ENCODE measurements around the gene PPP2R5C. TPM values are rescaled to one million over a fixed set of nuclear protein-coding genes. Genes with fewer than 3 reads are reported as not detected.

The PPP2R5C gene
- total and polyA plus RNA-seq, 2 donors (not counting 3 experiments of a cell fraction or from before 2014, with no cell fraction given): 42.6 to 83.6 TPM

DNA sequence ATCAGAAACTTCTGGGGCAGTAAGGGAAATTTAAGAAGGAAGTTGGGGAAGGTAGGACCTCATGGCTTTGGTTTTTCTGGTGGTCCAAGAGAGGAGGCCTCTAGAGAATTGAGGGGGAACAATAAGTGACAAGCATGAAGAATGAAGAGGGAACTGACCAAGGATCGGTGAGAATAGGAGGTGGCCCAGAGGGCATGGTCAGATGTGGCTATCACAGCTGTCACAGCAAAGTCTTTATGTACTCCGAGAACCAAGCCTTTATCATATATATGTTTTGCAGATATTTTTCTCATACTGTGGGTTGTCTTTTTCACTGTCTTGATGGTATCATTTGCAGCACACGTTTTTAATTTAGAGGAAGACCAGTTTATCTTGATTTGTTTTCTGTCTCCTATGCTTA lies 64.3 kb downstream of the PPP2R5C start:
- H3K9ac ChIP-seq (replicated peaks; ENCODE audit: extremely low read depth, insufficient read depth, low read length): no peak overlapping the region
- no peaks in the 10 kb centered on the region for H3K9me3 ChIP-seq (replicated peaks; ENCODE audit: control insufficient read depth, insufficient read depth, low read length)
- H3K9me1 ChIP-seq (replicated peaks; ENCODE audit: control insufficient read depth, extremely low read depth, insufficient read depth, low read length): no peaks in the 10 kb centered on the region
- no peaks in the 10 kb centered on the region for H3K27me3 ChIP-seq (ENCODE audit: control insufficient read depth in 2 of 2, insufficient read depth in 2 of 2, low read length in 2 of 2)
- no peaks in the 10 kb centered on the region for H3K4me1 ChIP-seq (ENCODE audit: control insufficient read depth, extremely low read depth, insufficient read depth, low read length)
- intact Hi-C loops (cut with micrococcal nuclease): no loop called here
- no peak overlapping the region for H3K4me2 ChIP-seq (ENCODE audit: insufficient read depth, low read length)
- H4K20me1 ChIP-seq (replicated peaks; ENCODE audit: control insufficient read depth, extremely low read depth, insufficient read depth, low read length): no peaks in the 10 kb centered on the region
- no peak overlapping the region for H3K27ac ChIP-seq (ENCODE audit: insufficient read depth, low read depth, low read length)
- no peak for FAIRE-seq
- H2AFZ ChIP-seq (ENCODE audit: low read depth, low read length): no peak overlapping the region
- peaks cover 61% of the 10 kb centered on the region for H3K79me2 ChIP-seq (ENCODE audit: control insufficient read depth, insufficient read depth, low read length)
- H3K36me3 ChIP-seq (ENCODE audit: control insufficient read depth in 2 of 2, extremely low read depth in 1 of 2, insufficient read depth in 2 of 2, low read length in 2 of 2): no peaks in the 10 kb centered on the region
- H3K4me3 ChIP-seq (replicated peaks in 1 of 3; ENCODE audit: insufficient read depth in 1 of 3, low read depth in 1 of 3, low read length in 3 of 3): no peak overlapping the region
- TF ChIP-seq POLR2A (IDR thresholded peaks at IDR 0.05; ENCODE audit: low read depth, low read length): no peak
- no peak for TF ChIP-seq FOS (IDR thresholded peaks at IDR 0.05; ENCODE audit: borderline replicate concordance, insufficient read depth, low read length)
- no peak for TF ChIP-seq MAX (IDR thresholded peaks at IDR 0.05; ENCODE audit: insufficient read depth, insufficient read length)
- TF ChIP-seq EZH2 (IDR thresholded peaks at IDR 0.05; ENCODE audit: borderline replicate concordance, low read depth, low read length, severe bottlenecking): no peak
- TF ChIP-seq JUN (IDR thresholded peaks at IDR 0.05; ENCODE audit: borderline replicate concordance, insufficient read depth, insufficient read length, low read depth): no peak
- no peak for TF ChIP-seq POLR2AphosphoS5 (IDR thresholded peaks at IDR 0.05; ENCODE audit: insufficient read depth, low read depth, low read length)
- no peak for TF ChIP-seq GATA2 (IDR thresholded peaks at IDR 0.05; ENCODE audit: insufficient read depth, insufficient read length, low read depth, low read length)
- TF ChIP-seq MYC (IDR thresholded peaks at IDR 0.05; ENCODE audit: low read depth, low read length): no peak
- TF ChIP-seq CTCF (IDR thresholded peaks at IDR 0.05; ENCODE audit: extremely low read depth in 1 of 2, insufficient read depth in 1 of 2, low read depth in 1 of 2, low read length in 2 of 2): no peak
- BruUV-seq (replicated peaks): no TSS peak
- ChIA-PET POLR2A (no interaction called here), CTCF (interaction anchor here (1.1 kb wide), 1 partner anchor 55 kb away, joined by 3 read pairs; no protein-coding TSS in a partner anchor)
- no peak for DNase-seq (ENCODE audit: low read depth, low spot score)
- dilution Hi-C loops (cut with MboI; ENCODE audit: extremely low pct_ligation_motif_present, low sequenced_read_pairs): no loop called here
